Left kidney (tissue), 2 donors: ENCODE data around the gene CELSR2. TPM values are rescaled to one million over a fixed set of nuclear protein-coding genes. Genes with fewer than 3 reads are reported as not detected.

Experiments used
- DNase-seq: peaks from one replicate; pipeline ENCODE4 v3.0.0-alpha.2; 2013
- polyA plus RNA-seq: library from polyadenylated mRNA; unstranded; fragments of 120-200 nt; gene quantifications from one replicate; pipeline ENCODE4 v1.2.1, GENCODE V29; 2013; ENCODE audit not compliant: insufficient read length

The CELSR2 gene
- polyA plus RNA-seq, 1 donor: 31.8 TPM

GRCh38 chr1:109250454-109251276 is 1.3 kb downstream of the CELSR2 start:
- no peak for DNase-seq

- DNase-seq: no peak
These were observed 2.2 kb downstream of the CELSR2 start for GRCh38 chr1:109251277-109252166.

- no peak for DNase-seq
These were observed 3.0 kb downstream of the CELSR2 start for GRCh38 chr1:109252167-109252892.

- no peak for DNase-seq
These were observed 3.8 kb downstream of the CELSR2 start for GRCh38 chr1:109252893-109253802.

GRCh38 chr1:109253803-109254620 is 4.7 kb downstream of the CELSR2 start:
- DNase-seq: no peak

- no peak for DNase-seq
These were observed 5.3 kb downstream of the CELSR2 start for GRCh38 chr1:109254621-109255096.

- no peak for DNase-seq
These were observed 5.8 kb downstream of the CELSR2 start for GRCh38 chr1:109255097-109255651.

GRCh38 chr1:109255678-109256077 is 6.3 kb downstream of the CELSR2 start:
- no peak for DNase-seq

DNA sequence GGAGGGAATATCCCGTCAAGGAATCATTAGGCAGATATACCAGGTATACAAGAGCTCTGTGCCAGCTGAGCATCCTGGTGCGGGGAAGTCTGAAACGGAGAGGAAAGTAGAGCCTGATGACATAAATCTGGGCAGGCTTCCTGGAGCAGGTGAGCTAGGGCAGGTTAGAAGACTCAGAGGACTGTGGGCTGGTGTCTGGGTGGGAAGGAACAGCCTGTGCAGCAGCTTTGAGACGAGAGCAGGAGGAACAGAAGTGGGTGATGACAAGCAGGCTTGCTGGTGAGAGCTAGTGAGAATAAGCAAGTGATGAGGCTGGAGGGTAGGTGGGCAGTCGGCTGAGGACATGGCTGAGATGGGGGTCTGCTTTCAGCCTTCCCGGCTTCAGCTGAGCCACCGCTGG is 6.7 kb downstream of the CELSR2 start:
- DNase-seq: no peak

GRCh38 chr1:109256971-109257681 is 7.8 kb downstream of the CELSR2 start:
- no peak for DNase-seq

GRCh38 chr1:109257682-109258421 is 8.5 kb downstream of the CELSR2 start:
- no peak for DNase-seq

DNA sequence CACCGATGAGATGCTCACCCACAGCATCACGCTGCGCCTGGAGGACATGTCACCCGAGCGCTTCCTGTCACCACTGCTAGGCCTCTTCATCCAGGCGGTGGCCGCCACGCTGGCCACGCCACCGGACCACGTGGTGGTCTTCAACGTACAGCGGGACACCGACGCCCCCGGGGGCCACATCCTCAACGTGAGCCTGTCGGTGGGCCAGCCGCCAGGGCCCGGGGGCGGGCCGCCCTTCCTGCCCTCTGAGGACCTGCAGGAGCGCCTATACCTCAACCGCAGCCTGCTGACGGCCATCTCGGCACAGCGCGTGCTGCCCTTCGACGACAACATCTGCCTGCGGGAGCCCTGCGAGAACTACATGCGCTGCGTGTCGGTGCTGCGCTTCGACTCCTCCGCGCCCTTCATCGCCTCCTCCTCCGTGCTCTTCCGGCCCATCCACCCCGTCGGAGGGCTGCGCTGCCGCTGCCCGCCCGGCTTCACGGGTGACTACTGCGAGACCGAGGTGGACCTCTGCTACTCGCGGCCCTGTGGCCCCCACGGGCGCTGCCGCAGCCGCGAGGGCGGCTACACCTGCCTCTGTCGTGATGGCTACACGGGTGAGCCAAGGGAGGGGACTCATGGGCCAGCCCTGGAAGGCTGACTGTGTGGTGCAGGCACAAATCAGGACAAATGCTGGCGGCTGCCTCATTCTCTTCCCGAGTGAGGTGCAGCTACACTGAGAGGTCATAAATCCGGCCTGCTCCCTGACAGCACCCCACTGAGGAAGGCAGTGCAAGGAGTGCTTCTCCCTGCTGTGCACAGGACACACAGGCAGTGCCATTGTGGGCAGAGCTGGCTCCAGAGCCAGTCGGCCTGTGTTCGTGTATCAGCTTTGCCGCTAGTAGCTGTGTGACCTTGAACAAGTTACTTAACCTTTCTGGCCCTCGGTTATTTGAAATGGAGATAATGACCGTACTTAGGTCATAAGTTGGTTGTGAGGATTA is 9.4 kb downstream of the CELSR2 start:
- no peak for DNase-seq

- no peak for DNase-seq
These were observed 10.6 kb downstream of the CELSR2 start for GRCh38 chr1:109259674-109260557.

DNA sequence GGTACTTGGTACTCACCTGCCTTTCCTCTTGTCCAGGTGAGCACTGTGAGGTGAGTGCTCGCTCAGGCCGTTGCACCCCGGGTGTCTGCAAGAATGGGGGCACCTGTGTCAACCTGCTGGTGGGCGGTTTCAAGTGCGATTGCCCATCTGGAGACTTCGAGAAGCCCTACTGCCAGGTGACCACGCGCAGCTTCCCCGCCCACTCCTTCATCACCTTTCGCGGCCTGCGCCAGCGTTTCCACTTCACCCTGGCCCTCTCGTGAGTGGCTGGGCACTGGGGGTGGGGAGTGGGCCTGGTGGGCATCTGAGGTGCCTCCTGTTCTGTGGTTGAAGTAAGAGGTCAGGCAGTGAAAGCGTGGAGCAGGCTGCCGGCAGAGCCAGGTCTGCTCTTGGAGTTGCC is 11.7 kb downstream of the CELSR2 start:
- DNase-seq: no peak

GRCh38 chr1:109261578-109261977 is 12.2 kb downstream of the CELSR2 start:
- no peak for DNase-seq
